ENCODE data around the gene IPP. TPM values are rescaled to one million over a fixed set of nuclear protein-coding genes. Genes with fewer than 3 reads are reported as not detected.

The IPP gene
- polyA plus RNA-seq, 1 of the 3 experiments (the other 2 are of a cell fraction): 3.2 TPM

- Histone ChIP-seq H3K27ac (ENCODE audit: low read depth in 2 of 2, low read length in 1 of 2) (no peak overlapping the region), H3K36me3 (replicated peaks in 1 of 2; ENCODE audit: control insufficient read depth in 1 of 2, insufficient read depth in 2 of 2, low read length in 1 of 2) (no peaks in the 10 kb centered on the region), H3K4me3 (ENCODE audit: low read depth in 2 of 2, low read length in 1 of 2) (no peak overlapping the region), H3K9me3 (no peaks in the 10 kb centered on the region), H2AFZ (ENCODE audit: low read depth) (no peak overlapping the region), H3K79me2 (ENCODE audit: insufficient read depth) (peaks cover 16% of the 10 kb centered on the region), H3K9ac (no peak overlapping the region), H3K4me2 (no peak overlapping the region), H3K4me1 (ENCODE audit: control insufficient read depth in 1 of 2, insufficient read depth in 2 of 2, low read depth in 1 of 2, low read length in 1 of 2) (peaks cover 0 to 4% of the 10 kb centered on the region in 2 experiments; a peak in 1 of 4 replicates), H3F3A (replicated peaks; ENCODE audit: insufficient read depth) (peaks cover 5% of the 10 kb centered on the region), H3K9me2 (no peaks in the 10 kb centered on the region), H3K27me3 (ENCODE audit: insufficient read depth) (no peaks in the 10 kb centered on the region), H4K20me1 (ENCODE audit: insufficient read depth) (no peaks in the 10 kb centered on the region)
- TF ChIP-seq JUND (IDR thresholded peaks at IDR 0.05) (no peak), RCOR1 (IDR thresholded peaks at IDR 0.05; ENCODE audit: low read length) (no peak), PBX3 (IDR thresholded peaks at IDR 0.05) (no peak), EP300 (IDR thresholded peaks at IDR 0.05; ENCODE audit: borderline replicate concordance in 1 of 2, low read depth in 1 of 2, low read length in 1 of 2) (no peak), NRF1 (IDR thresholded peaks at IDR 0.05; ENCODE audit: low read depth, low read length) (no peak), EZH2phosphoT487 (IDR thresholded peaks at IDR 0.05; ENCODE audit: borderline replicate concordance, low read depth) (no peak), USF1 (IDR thresholded peaks at IDR 0.05; ENCODE audit: borderline replicate concordance, low read depth) (no peak), CHD2 (IDR thresholded peaks at IDR 0.05; ENCODE audit: low read length, partially characterized antibody) (no peak), FOSL2 (IDR thresholded peaks at IDR 0.05; ENCODE audit: borderline replicate concordance, low read depth) (no peak), REST (IDR thresholded peaks at IDR 0.05; ENCODE audit: low read depth, low read length) (no peak), RFX5 (IDR thresholded peaks at IDR 0.05; ENCODE audit: low read length) (no peak), CTCF (IDR thresholded peaks at IDR 0.05) (no peak), RAD21 (IDR thresholded peaks at IDR 0.05; ENCODE audit: low read length) (no peak), POLR2AphosphoS5 (IDR thresholded peaks at IDR 0.05; ENCODE audit: low read depth, low read length) (no peak), SMC3 (IDR thresholded peaks at IDR 0.05; ENCODE audit: low read depth, low read length) (no peak), NFIC (IDR thresholded peaks at IDR 0.05; ENCODE audit: borderline replicate concordance) (no peak), RXRA (IDR thresholded peaks at IDR 0.05; ENCODE audit: borderline replicate concordance, low read depth) (no peak), YY1 (IDR thresholded peaks at IDR 0.05; ENCODE audit: low read depth) (no peak), SIN3A (IDR thresholded peaks at IDR 0.05; ENCODE audit: borderline replicate concordance, low read depth, low read length) (no peak), ZBTB33 (IDR thresholded peaks at IDR 0.05; ENCODE audit: borderline replicate concordance, low read depth) (no peak)
- ChIA-PET CTCF (interaction anchor here (0.6 to 1.7 kb wide), 3 partner anchors 10 to 15 kb away, joined by 3 to 4 read pairs (median 4); no protein-coding TSS in a partner anchor), POLR2A (no interaction called here)
- 77% methylated on average over 11 of the region's 11 CpGs for WGBS (ENCODE audit: low lambda C conversion rate)
- no peak for DNase-seq
Observed at GRCh38 chr1:45753248-45754037, 3.0 kb upstream of the IPP start.
